22Rv1 (cell line): ENCODE measurements around the gene GRIN3B.

Experiments
- H3K27ac ChIP-seq: fragments of 450-650 bp; 2 replicates; pipeline ENCODE4 v1.5.1; 2017
- ZFX ChIP-seq: fragments of 450-650 bp; IDR thresholded peaks from 2 replicates; pipeline ENCODE4 v1.6.1; 2017; ENCODE audit warnings: antibody characterized with exemption, borderline replicate concordance
- TF ChIP-seq, protein P1 (sequence below): fragments of 450-650 bp; IDR thresholded peaks from 2 replicates; pipeline ENCODE4 v1.5.1; 2017; ENCODE audit warnings: mild to moderate bottlenecking

The GRIN3B gene

DNA sequence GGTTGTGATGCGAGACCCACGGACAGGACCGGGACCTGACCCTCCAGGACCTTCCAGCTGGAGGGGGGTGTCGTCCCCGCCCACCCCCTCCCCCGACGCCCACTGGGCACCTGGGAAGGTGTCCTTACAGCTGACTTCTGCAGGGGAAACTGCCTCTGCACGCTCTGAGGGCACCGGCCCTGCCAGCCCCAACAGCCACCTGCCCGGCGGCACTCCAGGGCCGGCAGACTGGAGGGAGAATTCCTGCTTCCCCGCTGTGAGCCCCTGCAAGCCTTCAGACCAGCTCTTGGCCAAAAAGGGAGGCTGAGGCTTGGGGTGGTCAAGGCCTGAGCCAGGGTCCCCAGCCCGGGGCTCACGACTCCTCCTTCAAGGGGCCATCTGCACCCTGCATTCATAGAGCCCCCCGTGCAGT is 27.4 kb downstream of the GRIN3B start:
- no peak overlapping the region for H3K27ac ChIP-seq
- TF ChIP-seq, protein P1, sequence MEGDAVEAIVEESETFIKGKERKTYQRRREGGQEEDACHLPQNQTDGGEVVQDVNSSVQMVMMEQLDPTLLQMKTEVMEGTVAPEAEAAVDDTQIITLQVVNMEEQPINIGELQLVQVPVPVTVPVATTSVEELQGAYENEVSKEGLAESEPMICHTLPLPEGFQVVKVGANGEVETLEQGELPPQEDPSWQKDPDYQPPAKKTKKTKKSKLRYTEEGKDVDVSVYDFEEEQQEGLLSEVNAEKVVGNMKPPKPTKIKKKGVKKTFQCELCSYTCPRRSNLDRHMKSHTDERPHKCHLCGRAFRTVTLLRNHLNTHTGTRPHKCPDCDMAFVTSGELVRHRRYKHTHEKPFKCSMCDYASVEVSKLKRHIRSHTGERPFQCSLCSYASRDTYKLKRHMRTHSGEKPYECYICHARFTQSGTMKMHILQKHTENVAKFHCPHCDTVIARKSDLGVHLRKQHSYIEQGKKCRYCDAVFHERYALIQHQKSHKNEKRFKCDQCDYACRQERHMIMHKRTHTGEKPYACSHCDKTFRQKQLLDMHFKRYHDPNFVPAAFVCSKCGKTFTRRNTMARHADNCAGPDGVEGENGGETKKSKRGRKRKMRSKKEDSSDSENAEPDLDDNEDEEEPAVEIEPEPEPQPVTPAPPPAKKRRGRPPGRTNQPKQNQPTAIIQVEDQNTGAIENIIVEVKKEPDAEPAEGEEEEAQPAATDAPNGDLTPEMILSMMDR, result no peak
- no peak for TF ChIP-seq ZFX

- TF ChIP-seq, protein P1, result no peak
- TF ChIP-seq ZFX, result no peak
- H3K27ac ChIP-seq, result no peak overlapping the region
Measured at GRCh38 chr19:1028062-1028926, 28.1 kb downstream of the GRIN3B start.

DNA sequence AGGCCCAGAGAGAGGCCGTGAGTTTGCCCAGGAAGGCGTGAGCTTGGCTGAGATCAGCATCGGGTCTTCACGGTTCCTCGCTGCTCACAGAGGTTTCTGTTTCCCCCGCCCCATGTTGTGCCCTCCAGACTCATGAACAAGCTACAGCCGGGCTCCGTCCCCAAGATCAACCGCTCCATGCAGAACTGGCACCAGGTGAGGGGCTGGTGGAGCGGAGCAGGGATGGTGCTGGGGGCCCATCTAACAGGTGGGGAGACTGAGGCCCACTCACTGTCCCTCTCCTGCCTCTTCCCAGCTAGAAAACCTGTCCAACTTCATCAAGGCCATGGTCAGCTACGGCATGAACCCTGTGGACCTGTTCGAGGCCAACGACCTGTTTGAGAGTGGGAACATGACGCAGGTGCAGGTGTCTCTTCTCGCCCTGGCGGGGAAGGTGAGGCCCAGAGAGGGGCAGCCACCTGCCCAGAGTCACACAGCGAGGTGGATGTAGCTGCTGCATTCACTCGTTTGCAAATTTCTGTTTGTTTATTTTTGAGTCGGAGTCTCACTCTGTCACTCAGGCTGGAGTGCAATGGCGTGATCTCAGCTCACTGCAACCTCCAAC is 32.1 kb downstream of the GRIN3B start:
- TF ChIP-seq ZFX, result no peak
- TF ChIP-seq, protein P1, result no peak
- H3K27ac ChIP-seq, result no peak overlapping the region

- no peak for TF ChIP-seq ZFX
- TF ChIP-seq, protein P1, result no peak
- no peak overlapping the region for H3K27ac ChIP-seq
Measured at GRCh38 chr19:1035998-1036621, 35.9 kb downstream of the GRIN3B start.

GRCh38 chr19:1037621-1038064 is 37.4 kb downstream of the GRIN3B start:
- H3K27ac ChIP-seq, result no peak overlapping the region
- TF ChIP-seq ZFX, result no peak
- TF ChIP-seq, protein P1, result no peak

- H3K27ac ChIP-seq, result peak overlapping the region; percentile 80
Measured at GRCh38 chr19:1038978-1039645, 38.9 kb downstream of the GRIN3B start.

More at GRCh38 chr19:1038978-1039645, 38.9 kb downstream of the GRIN3B start:
- TF ChIP-seq, protein P1, result no peak
